HepG2 (cell line): Measurements from ENCODE around the gene ADAMTS12. TPM values are rescaled to one million over a fixed set of nuclear protein-coding genes. Genes with fewer than 3 reads are reported as not detected.

Source experiments
- ATAC-seq: fragments of 200-7000 bp; cut with Tn5 transposase; 3 replicates; pipeline ENCODE4 v1.9.1; 2020; ENCODE audit warnings: mild to moderate bottlenecking, moderate library complexity
- BruUV-seq: library from RNA; stranded (reverse); fragments of 400-500 nt; replicated peaks from 2 replicates; lab custom pipeline; 2021; lab: Mats Ljungman, UMichigan
- CTCF ChIA-PET: fragments of 300-600 bp; formaldehyde crosslinking; extraction: SDS; loops from one replicate; lab custom pipeline; 2021; ENCODE audit warnings: low total read pairs, inconsistent platforms, low intra/inter-chr PET ratio; lab: Yijun Ruan, JAX
- POLR2A ChIA-PET: fragments of 350-600 bp; sonication (Branson Sonifier 250); formaldehyde crosslinking; loops from one replicate; lab custom pipeline; 2020; ENCODE audit warnings: antibody characterized with exemption, inconsistent platforms; lab: Yijun Ruan, JAX
- DNase-seq: peaks from one replicate; pipeline ENCODE4 v3.0.0-alpha.2; 2015; ENCODE audit warnings: low spot score
- FAIRE-seq: peaks from 3 replicates; lab custom pipeline; 2011; peaks lifted over from hg19 to GRCh38; lab: Jason Lieb, UNC
- H2AFZ ChIP-seq: one replicate; pipeline ENCODE4 v1.6.1; 2011; ENCODE audit warnings: low read length, inconsistent platforms
- H3K27ac ChIP-seq: fragments of 300-600 bp; 3 replicates; pipeline ENCODE4 v1.8.0; 2011; ENCODE audit warnings: mixed run types, mild to moderate bottlenecking, mixed read lengths, low read length, inconsistent platforms; ENCODE audit not compliant: insufficient read depth; ENCODE audit errors: extremely low read length
- H3K27me3 ChIP-seq, 2 experiments: fragments of 200-600 bp in 1 of 2; 2 replicates in 1 of 2; 3 replicates in 1 of 2; pipeline versions ENCODE4 v1.6.0 to v1.8.0; 2011; ENCODE audit warnings: low read length in 2 of 2, mild to moderate bottlenecking in 2 of 2, moderate library complexity in 2 of 2, inconsistent platforms in 1 of 2; ENCODE audit not compliant: insufficient read depth in 2 of 2, control insufficient read depth in 1 of 2
- H3K36me3 ChIP-seq, 2 experiments: fragments of 200-600 bp in 1 of 2; replicated peaks in 1 of 2; 2 replicates in 1 of 2; 3 replicates in 1 of 2; pipeline versions ENCODE4 v1.5.1 to v1.8.0; 2011; ENCODE audit warnings: low read length in 2 of 2, inconsistent platforms in 1 of 2; ENCODE audit not compliant: insufficient read depth in 2 of 2, control insufficient read depth in 1 of 2
- H3K4me1 ChIP-seq: 2 replicates; pipeline ENCODE4 v1.5.1; 2012; ENCODE audit warnings: low read length, inconsistent platforms; ENCODE audit not compliant: insufficient read depth
- H3K4me2 ChIP-seq: 2 replicates; pipeline ENCODE4 v1.6.0; 2011; ENCODE audit warnings: low read depth, low read length, inconsistent platforms
- H3K4me3 ChIP-seq, 3 experiments: fragments of 200-600 bp in 1 of 3; sonication (generic), shearing (Covaris generic) in 1 of 3; replicated peaks in 1 of 3; 2 replicates each; pipeline ENCODE4 v1.5.1; 2011 to 2016; ENCODE audit warnings: low read length in 3 of 3, inconsistent platforms in 2 of 3, low read depth in 2 of 3, mild to moderate bottlenecking in 2 of 3, control low read depth in 1 of 3, mixed read lengths in 1 of 3; ENCODE audit not compliant: insufficient read depth in 1 of 3
- H3K79me2 ChIP-seq: one replicate; pipeline ENCODE4 v1.6.1; 2011; ENCODE audit warnings: low read length, inconsistent platforms; ENCODE audit not compliant: insufficient read depth
- H3K9ac ChIP-seq: 2 replicates; pipeline ENCODE4 v1.6.0; 2011; ENCODE audit warnings: mild to moderate bottlenecking, low read depth, low read length, inconsistent platforms; ENCODE audit not compliant: insufficient read depth
- H3K9me3 ChIP-seq: 2 replicates; pipeline ENCODE4 v1.5.1; 2012; ENCODE audit warnings: mild to moderate bottlenecking, low read length
- H4K20me1 ChIP-seq: 2 replicates; pipeline ENCODE4 v1.6.0; 2011; ENCODE audit warnings: inconsistent platforms, mild to moderate bottlenecking, low read length, moderate library complexity; ENCODE audit not compliant: insufficient read depth
- CREB1 ChIP-seq, 2 experiments: fragments of 450-650 bp in 1 of 2; IDR thresholded peaks; 2 replicates each; pipeline ENCODE4 v1.6.1; 2016 to 2017; ENCODE audit warnings: control low read depth in 1 of 2, mild to moderate bottlenecking in 1 of 2, missing compliant biosample characterization in 1 of 2, missing genetic modification characterization in 1 of 2
- IRF2 ChIP-seq: IDR thresholded peaks from 2 replicates; pipeline ENCODE4 v1.6.1; 2018; ENCODE audit warnings: missing genetic modification reagents, missing compliant biosample characterization
- JUND ChIP-seq: sonication (generic); formaldehyde crosslinking; IDR thresholded peaks from 2 replicates; pipeline ENCODE4 v1.8.0; 2022; ENCODE audit warnings: mild to moderate bottlenecking, missing genetic modification reagents
- KDM6A ChIP-seq: IDR thresholded peaks from 2 replicates; pipeline ENCODE4 v1.6.1; 2016; ENCODE audit warnings: low read depth
- RORA ChIP-seq: sonication (generic); formaldehyde crosslinking; IDR thresholded peaks from 2 replicates; pipeline ENCODE4 v1.5.0; 2020; ENCODE audit warnings: mild to moderate bottlenecking, missing genetic modification reagents, moderate library complexity
- SP4 ChIP-seq: sonication (generic); formaldehyde crosslinking; IDR thresholded peaks from 2 replicates; pipeline ENCODE4 v1.8.1; 2023; ENCODE audit warnings: mild to moderate bottlenecking, missing genetic modification reagents
- TOPORS ChIP-seq: sonication (generic); formaldehyde crosslinking; IDR thresholded peaks from 2 replicates; pipeline ENCODE4 v1.8.0; 2023; ENCODE audit warnings: mild to moderate bottlenecking, missing genetic modification reagents
- ZBTB38 ChIP-seq: sonication (generic); formaldehyde crosslinking; IDR thresholded peaks from 2 replicates; pipeline ENCODE4 v1.5.1; 2020; ENCODE audit warnings: mild to moderate bottlenecking, missing genetic modification reagents
- ZNF138 ChIP-seq: sonication (generic); formaldehyde crosslinking; IDR thresholded peaks from 2 replicates; pipeline ENCODE4 v1.5.0; 2020; ENCODE audit warnings: mild to moderate bottlenecking, low read depth, missing genetic modification reagents
- ZNF205 ChIP-seq: IDR thresholded peaks from 2 replicates; pipeline ENCODE4 v1.6.1; 2018; ENCODE audit warnings: missing biosample characterization, missing genetic modification reagents
- ZNF235 ChIP-seq: sonication (generic); formaldehyde crosslinking; IDR thresholded peaks from 2 replicates; pipeline ENCODE4 v1.8.1; 2023; ENCODE audit warnings: mild to moderate bottlenecking, missing genetic modification reagents, borderline replicate concordance
- ZSCAN29 ChIP-seq: sonication (generic); formaldehyde crosslinking; conservative IDR thresholded peaks from 2 replicates; pipeline ENCODE4 v1.4.0; 2020; ENCODE audit warnings: mild to moderate bottlenecking, missing genetic modification reagents
- WGBS: methylation state at CpG from one replicate; pipeline ENCODE4 v1.1.6; 2017; ENCODE audit warnings: low lambda C conversion rate; 5-methylcytosine and 5-hydroxymethylcytosine counted together
- in situ Hi-C: cut with HindIII; loops from 2 replicates; pipeline ENCODE4 v1.10.0; 2017; ENCODE audit warnings: low pct_unique_long_range_greater_than_20kb; ENCODE audit not compliant: extremely low pct_ligation_motif_present
- intact Hi-C: fragments of 100-400 bp; cut with micrococcal nuclease; formaldehyde crosslinking; loops from one replicate; pipeline ENCODE4 v1.10.0; 2022; ENCODE audit not compliant: unreplicated experiment
- polyA plus RNA-seq, 8 experiments: library from polyadenylated mRNA; depleted of rRNA in 3 of 8; stranded (reverse) in 7 of 8; unstranded in 1 of 8; fragments of >200 nt; fragmentation: Illumina TruSeq in 4 of 8; extraction: Trizol in 4 of 8; gene quantifications; 2 replicates each; pipeline versions ENCODE4 v1.2.1 to v1.2.3, GENCODE V29; 2011 to 2016; ENCODE audit warnings: low read depth in 4 of 8, missing spikeins in 1 of 8, mixed read lengths in 1 of 8; ENCODE audit not compliant: insufficient read depth in 1 of 8
- total RNA-seq, 5 experiments: library from RNA; depleted of rRNA; stranded (reverse); fragments of >200 nt; fragmentation: Illumina TruSeq; extraction: Trizol; gene quantifications; 2 replicates each; pipeline ENCODE4 v1.2.3, GENCODE V29; 2016; ENCODE audit warnings: low read depth in 1 of 5
- TF ChIP-seq, protein P1 (sequence below): sonication (generic); formaldehyde crosslinking; IDR thresholded peaks from 2 replicates; pipeline ENCODE4 v1.4.0; 2020; ENCODE audit warnings: missing genetic modification reagents, mild to moderate bottlenecking, borderline replicate concordance

ADAMTS12 gene
- total and polyA plus RNA-seq, 2 of the 13 experiments (the other 11 are each of a cell fraction or from before 2014, with no cell fraction given), result 0.03 TPM; not detected in 1

DNA sequence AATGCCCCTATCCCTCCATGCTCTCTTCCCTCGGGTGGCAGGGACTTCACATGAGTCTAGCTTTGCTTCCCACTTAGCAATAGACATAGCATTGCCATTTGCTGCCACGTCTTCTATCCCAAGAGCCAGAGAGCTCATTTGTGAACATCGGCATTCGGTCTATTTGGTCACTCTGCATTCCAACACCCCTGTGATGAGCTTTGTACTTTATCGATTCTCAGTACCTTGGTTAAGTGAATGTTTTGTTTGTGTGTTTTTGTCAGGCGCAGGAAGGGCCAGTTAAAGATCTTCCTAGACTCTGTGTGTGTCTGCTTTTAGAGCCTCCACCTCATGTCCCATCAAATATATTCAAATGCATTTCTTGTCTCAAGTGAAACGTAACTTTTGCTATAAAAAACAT lies 309.4 kb downstream of the ADAMTS12 start (continued):
- TF ChIP-seq, protein P1, sequence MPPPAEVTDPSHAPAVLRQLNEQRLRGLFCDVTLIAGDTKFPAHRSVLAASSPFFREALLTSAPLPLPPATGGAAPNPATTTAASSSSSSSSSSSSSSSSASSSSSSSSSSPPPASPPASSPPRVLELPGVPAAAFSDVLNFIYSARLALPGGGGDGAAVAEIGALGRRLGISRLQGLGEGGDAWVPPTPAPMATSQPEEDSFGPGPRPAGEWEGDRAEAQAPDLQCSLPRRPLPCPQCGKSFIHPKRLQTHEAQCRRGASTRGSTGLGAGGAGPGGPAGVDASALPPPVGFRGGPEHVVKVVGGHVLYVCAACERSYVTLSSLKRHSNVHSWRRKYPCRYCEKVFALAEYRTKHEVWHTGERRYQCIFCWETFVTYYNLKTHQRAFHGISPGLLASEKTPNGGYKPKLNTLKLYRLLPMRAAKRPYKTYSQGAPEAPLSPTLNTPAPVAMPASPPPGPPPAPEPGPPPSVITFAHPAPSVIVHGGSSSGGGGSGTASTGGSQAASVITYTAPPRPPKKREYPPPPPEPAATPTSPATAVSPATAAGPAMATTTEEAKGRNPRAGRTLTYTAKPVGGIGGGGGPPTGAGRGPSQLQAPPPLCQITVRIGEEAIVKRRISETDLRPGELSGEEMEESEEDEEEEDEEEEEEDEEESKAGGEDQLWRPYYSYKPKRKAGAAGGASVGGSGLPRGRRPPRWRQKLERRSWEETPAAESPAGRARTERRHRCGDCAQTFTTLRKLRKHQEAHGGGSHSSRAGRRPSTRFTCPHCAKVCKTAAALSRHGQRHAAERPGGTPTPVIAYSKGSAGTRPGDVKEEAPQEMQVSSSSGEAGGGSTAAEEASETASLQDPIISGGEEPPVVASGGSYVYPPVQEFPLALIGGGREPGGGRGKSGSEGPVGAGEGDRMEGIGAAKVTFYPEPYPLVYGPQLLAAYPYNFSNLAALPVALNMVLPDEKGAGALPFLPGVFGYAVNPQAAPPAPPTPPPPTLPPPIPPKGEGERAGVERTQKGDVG (CRISPR knock-in tag), result no peak
- TF ChIP-seq ZNF138 (CRISPR knock-in tag) (no peak), KDM6A (CRISPR knock-in tag) (0 out of 2 replicates have a peak, but pooled peaks have one; percentile 56), SP4 (no peak), TOPORS (CRISPR knock-in tag) (no peak)

DNA sequence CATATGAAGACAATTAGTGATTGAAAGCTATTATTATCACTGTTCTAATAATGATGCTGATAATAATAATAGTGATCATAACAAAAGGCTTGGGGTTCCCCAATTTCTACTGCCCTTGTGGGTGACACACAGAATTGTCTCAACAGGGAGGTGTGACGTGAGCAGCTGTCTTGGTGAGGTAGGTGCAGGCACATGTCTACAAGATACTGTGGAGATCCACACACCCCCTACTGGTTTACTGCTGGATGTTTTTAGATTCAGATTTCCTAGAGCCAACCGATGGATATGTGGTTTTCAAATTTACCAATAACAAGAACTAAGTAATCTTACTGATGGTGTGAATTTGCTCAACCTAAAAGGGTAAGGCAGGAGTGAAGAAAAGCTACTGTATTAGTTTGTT lies 312.0 kb downstream of the ADAMTS12 start:
- no TSS peak for BruUV-seq
- H3K9me3 ChIP-seq, result no peaks in the 10 kb centered on the region
- no peak overlapping the region for H3K4me2 ChIP-seq
- H2AFZ ChIP-seq, result no peak overlapping the region
- TF ChIP-seq ZNF205 (CRISPR knock-in tag) (no peak), ZBTB38 (CRISPR knock-in tag) (no peak), ZSCAN29 (CRISPR knock-in tag) (no peak), IRF2 (no peak), ZNF235 (no peak), RORA (CRISPR knock-in tag) (no peak), CREB1 (IDR thresholded peaks at IDR 0.05) (0 out of 2 replicates have a peak, but pooled peaks have one; percentile 26), CREB1 (CRISPR knock-in tag; IDR thresholded peaks at IDR 0.05) (no peak), JUND (CRISPR knock-in tag) (no peak)
- in situ Hi-C loops (loop anchor here (10.0 kb wide), 1 partner anchor 355 kb away; the partner anchor contains the start of gene RXFP3), intact Hi-C loops (loop anchor here (10.0 kb wide), 1 partner anchor 55 kb away; no protein-coding TSS in a partner anchor)
- ATAC-seq, result no peak
- ChIA-PET POLR2A (no interaction called here), CTCF (no interaction called here)
- H3K36me3 ChIP-seq, result no peaks in the 10 kb centered on the region
- H3K4me3 ChIP-seq, result no peak overlapping the region
- no peak for FAIRE-seq
- no peak for DNase-seq
- H3K4me1 ChIP-seq, result peaks cover 25% of the 10 kb centered on the region
- WGBS, result 0% methylated on average over 2 of the region's 2 CpGs
- H3K79me2 ChIP-seq, result no peaks in the 10 kb centered on the region
- peaks cover 0 to 13% of the 10 kb centered on the region in 2 experiments; a peak in 2 of 5 replicates for H3K27me3 ChIP-seq
- no peak overlapping the region for H3K27ac ChIP-seq
- no peak overlapping the region for H3K9ac ChIP-seq
- no peaks in the 10 kb centered on the region for H4K20me1 ChIP-seq
